Medulla oblongata (tissue), 1 donor: ENCODE results near the gene SPSB4.
"Not testable (repeated sequence)": the region's sequence is repeated elsewhere in the genome, so short reads cannot be mapped to it uniquely, and the experiment has no call there.

Source experiments
- DNase-seq: peaks from one replicate; pipeline ENCODE4 v3.0.0-alpha.2; 2015; ENCODE audit errors: extremely low spot score

Gene SPSB4

GRCh38 chr3:141050576-141051442 lies at the start of gene SPSB4:
SPSB4 (plus strand) TSS chr3:141051347; CDS start chr3:141066105, 14,758 bp downstream.
- DNase-seq: no peak

- DNase-seq: no peak
These were observed 44.8 kb upstream of the SPSB4 start for GRCh38 chr3:141006344-141006743.

GRCh38 chr3:141009496-141009895 lies 41.7 kb upstream of the SPSB4 start:
- DNase-seq: no peak

- peak; percentile 71 for DNase-seq
These were observed 39.7 kb upstream of the SPSB4 start for GRCh38 chr3:141011232-141011996.

DNA sequence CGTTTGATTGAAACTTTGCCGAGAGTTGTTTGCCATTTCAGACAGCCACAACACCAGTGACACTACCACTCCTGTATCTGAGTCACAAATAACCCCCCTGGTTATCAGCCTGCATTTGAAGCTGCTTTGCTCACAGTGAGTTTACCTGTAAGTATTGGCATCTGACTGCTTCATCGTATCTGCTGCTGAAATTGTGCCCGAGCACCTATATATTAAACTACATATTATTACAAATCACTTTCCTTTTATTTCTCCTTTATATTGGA lies 39.2 kb upstream of the SPSB4 start:
- DNase-seq: no peak

DNA sequence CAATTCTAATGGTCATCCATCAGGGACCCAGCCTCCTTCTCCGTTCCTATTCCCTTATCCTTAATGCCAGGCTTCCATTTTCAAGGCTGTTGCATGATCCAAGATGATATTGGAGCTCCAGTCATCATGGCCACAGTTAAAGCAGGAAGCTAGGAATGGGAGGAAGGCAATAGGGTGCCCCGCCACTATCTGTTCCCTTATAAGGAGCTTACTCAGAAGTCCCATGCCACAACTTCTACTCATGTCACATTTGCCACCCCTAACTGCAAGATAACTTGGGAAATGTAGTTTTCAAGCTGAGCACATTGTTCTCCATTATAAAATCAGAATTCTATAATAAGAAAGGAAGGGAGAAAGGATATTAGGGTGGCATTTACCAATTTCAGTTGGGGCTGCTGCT lies 38.6 kb upstream of the SPSB4 start:
- DNase-seq: no peak

GRCh38 chr3:141015481-141015880 lies 35.7 kb upstream of the SPSB4 start:
- no peak for DNase-seq

- not testable (repeated sequence) for DNase-seq
These were observed 33.5 kb upstream of the SPSB4 start for GRCh38 chr3:141017366-141018322.

GRCh38 chr3:141019244-141019643 lies 31.9 kb upstream of the SPSB4 start:
- DNase-seq: no peak

- no peak for DNase-seq
These were observed 30.9 kb upstream of the SPSB4 start for GRCh38 chr3:141020143-141020830.

DNA sequence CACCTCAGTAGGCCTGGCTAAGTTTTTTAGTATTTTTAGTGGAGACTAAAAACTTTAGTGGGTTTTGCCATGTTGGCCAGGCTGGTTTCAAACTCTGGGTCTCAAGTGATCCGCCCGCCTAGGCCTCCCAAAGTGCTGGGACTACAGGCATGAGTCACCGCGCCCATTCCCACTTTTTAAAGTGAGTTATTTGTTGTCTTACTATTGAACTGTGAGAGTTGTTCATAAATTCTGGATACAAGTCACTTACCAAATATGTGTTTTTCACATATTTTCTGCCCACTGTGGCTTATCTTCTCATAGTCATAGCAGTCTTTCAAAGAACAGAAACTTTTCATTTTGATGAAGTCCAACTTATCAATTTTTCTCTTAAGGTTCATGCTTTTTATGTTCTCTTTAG lies 29.9 kb upstream of the SPSB4 start:
- DNase-seq: no peak

- no peak for DNase-seq
These were observed 20.9 kb upstream of the SPSB4 start for GRCh38 chr3:141030296-141030695.

- DNase-seq: no peak
These were observed 11.6 kb upstream of the SPSB4 start for GRCh38 chr3:141039589-141039988.

DNA sequence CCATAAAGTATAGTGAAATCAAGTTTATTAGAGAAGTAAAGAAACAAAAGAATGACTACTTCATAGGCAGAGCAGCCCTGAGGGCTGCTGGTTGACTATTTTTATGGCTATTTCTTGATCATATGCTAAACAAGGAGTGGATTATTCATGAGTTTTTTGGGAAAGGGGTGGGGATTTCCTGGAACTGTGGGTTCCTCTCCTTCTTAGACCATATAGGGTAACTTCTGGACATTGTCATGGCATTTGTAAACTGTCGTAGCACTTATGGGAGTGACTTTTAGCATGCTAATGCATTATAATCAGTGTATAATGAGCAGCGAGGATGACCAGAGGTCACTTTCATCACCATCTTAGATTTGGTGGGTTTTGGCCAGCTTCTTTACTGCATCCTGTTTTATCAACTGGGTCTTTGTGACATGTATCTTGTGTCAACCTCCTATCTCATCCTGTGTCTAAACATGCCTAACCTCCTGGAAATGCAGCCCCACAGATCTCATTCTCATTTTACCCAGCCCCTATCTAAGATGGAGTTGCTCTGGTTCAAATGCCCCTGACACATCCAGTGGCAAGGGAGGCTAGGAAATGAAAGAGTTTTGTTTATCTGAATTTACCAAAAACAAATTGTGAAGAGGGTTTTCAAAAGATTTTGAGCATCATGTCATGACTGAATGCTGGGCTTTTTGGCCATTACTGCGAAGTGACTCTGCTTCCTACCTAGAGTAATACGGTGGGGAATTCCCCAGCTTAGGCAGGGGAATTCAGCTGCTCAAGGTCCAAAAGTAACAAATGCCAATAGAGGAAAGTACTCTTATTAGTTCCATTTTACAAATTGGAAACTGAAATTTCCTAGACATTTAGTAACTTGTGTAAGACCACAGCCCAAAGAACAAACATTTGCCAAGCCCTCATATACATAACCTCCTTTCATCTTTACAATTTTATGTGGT lies 6.2 kb upstream of the SPSB4 start:
- no peak for DNase-seq

GRCh38 chr3:141045849-141046248 lies 5.3 kb upstream of the SPSB4 start:
- no peak for DNase-seq

DNA sequence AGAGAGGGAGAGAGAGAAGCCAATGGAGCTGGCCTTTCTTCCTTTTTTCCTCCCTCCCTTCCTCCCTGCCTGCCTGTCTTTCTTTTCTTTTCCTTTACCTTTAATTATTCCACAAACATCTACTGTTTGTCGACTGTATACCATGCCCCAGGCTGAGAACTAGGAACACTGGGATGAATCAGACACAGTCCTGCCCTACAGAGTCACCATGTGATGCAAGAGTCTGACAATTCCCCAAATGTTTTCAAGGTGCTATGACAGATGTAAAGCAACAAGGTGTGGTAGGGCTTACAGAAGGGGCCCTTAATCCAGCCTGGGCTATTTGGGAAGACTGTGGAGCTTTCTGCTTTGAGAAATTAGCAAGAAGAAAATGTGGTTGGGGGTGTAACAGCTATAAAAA lies 4.0 kb upstream of the SPSB4 start:
- no peak for DNase-seq

DNA sequence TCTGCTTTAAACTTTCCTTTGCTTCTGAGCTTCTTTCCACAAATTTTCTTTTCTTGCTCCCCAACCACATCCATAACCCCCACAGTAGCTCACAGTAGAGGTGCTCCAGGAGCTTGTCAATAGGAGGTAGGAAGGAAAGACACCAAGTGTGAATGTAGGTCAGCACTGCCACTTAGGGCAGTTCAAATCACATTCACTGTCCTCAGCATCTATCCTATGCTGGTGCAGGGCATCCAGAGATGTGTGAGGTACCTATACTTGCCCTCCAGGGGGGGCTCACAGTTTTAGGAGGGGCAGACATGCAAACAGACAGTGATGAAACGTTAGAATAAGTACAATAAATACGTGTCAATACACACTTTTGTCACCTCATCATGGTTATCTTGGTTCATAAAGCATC lies 1.5 kb upstream of the SPSB4 start:
- no peak for DNase-seq

- DNase-seq: no peak
These were observed 475 bp downstream of the SPSB4 start for GRCh38 chr3:141051443-141052200.

DNA sequence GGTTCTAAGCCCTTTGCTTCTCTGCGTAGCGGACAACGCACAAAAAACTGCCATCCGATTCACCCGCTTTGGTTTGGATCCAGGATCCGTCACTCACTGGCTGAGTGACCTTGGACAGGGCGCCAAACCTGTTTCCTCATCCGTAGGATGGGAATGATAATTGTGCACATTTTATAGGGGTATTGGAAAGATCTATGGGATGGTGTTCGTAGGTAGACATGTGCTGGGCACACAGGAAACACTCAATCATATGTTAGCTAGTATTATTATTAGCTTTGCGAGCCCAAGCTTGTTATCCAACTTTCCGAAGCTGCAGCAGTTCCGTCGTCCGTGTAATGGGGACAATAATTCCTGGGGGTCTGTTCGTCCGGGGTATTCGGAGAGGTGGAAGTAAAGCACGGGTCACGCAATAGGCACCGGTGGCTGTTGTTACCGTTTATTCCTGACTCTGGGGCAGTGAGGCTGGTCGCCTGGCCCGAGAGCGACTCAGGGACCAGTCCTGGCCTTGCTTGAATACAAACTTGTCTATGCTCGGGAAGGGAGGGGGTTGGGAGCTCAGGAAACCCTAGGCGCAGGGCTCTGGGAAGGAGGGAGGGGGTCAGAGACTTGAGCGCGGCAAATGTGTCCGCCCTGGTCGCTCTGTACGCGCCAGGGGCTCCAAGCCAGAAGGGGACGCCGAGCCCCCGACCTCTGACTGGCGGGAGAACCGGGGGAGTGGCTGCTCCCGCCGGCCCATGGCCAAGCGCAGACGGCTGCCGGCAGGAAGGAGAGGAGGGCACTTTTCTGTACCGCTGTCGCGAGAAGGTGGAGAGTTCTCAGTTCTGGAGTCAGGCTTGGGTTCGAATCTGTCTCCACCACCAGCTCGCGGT lies 1.3 kb downstream of the SPSB4 start:
- no peak for DNase-seq
